Osteocyte (in vitro differentiated cells): ENCODE data around the gene SLC35G6. TPM values are rescaled to one million over a fixed set of nuclear protein-coding genes. Genes with fewer than 3 reads are reported as not detected.

Experiments
- DNase-seq: peaks from one replicate; pipeline ENCODE4 v3.0.0; 2021; ENCODE audit warnings: mixed read lengths; ENCODE audit not compliant: unreplicated experiment; ENCODE audit errors: extremely low spot score
- H3K27ac Mint-ChIP-seq: one replicate; pipeline ENCODE4 v1.8.0; 2021; ENCODE audit warnings: mild to moderate bottlenecking, mixed read lengths; ENCODE audit not compliant: unreplicated experiment
- H3K27me3 Mint-ChIP-seq: one replicate; pipeline ENCODE4 v1.8.0; 2021; ENCODE audit warnings: mixed read lengths; ENCODE audit not compliant: unreplicated experiment
- H3K36me3 Mint-ChIP-seq: one replicate; pipeline ENCODE4 v1.8.0; 2021; ENCODE audit warnings: mixed read lengths; ENCODE audit not compliant: unreplicated experiment
- H3K4me1 Mint-ChIP-seq: one replicate; pipeline ENCODE4 v1.8.0; 2021; ENCODE audit warnings: mixed read lengths; ENCODE audit not compliant: unreplicated experiment
- H3K4me3 Mint-ChIP-seq: one replicate; pipeline ENCODE4 v1.8.0; 2021; ENCODE audit warnings: mild to moderate bottlenecking, moderate library complexity, mixed read lengths; ENCODE audit not compliant: unreplicated experiment
- H3K9me3 Mint-ChIP-seq: one replicate; pipeline ENCODE4 v1.8.0; 2021; ENCODE audit warnings: mixed read lengths; ENCODE audit not compliant: unreplicated experiment
- total RNA-seq: library from RNA; stranded (reverse); gene quantifications from 2 replicates; pipeline ENCODE4 v1.2.1, GENCODE V29; 2021
- TF ChIP-seq, protein P1 (sequence below): fragments of 200-600 bp; sonication (generic); IDR thresholded peaks from 2 replicates; pipeline ENCODE4 v1.5.0; 2021; ENCODE audit warnings: antibody characterized with exemption, mild to moderate bottlenecking, moderate library complexity

SLC35G6 gene
- total RNA-seq, 1 donor from 2014 or later: not detected

DNA sequence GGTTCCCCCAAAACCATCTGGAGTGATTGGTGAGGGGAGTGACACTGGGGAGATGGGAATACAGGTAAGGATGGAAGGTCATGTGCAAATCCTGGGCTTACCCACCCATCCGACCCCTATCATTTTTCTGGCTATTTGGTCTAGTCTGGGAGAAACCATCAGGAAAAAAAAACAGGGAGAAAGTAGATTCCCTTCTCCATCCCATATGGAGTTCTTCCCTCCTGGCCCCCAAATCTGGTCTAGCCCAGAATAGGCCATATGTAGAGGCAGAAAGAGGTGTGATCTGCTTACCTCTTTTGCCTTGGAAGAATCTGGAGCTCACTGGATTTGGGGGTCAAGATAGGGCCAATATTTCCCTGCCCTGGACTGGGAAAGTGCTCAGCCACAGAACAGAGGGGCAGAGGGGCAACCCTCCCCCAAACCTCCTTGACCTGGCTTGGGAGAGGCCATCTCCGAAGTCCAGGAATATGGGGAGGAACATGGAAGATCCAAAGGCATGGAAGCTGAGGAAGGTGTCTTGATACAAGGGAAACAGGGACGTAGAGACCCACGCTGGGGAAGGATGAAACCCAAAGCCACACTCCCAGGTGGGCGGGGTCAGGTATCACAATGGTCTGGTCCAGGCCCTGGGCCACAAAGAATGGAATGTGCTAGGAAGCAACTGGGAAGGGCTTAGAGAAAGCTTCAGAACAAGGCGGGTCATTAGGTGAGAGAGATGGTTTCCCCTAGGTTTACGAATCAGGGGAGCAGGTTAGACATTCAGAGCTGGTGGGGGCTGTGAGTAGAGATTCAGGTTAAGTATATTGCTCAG, 20.2 kb upstream of the SLC35G6 start:
- peaks cover 10% of the 10 kb centered on the region for H3K36me3 Mint-ChIP-seq

DNA sequence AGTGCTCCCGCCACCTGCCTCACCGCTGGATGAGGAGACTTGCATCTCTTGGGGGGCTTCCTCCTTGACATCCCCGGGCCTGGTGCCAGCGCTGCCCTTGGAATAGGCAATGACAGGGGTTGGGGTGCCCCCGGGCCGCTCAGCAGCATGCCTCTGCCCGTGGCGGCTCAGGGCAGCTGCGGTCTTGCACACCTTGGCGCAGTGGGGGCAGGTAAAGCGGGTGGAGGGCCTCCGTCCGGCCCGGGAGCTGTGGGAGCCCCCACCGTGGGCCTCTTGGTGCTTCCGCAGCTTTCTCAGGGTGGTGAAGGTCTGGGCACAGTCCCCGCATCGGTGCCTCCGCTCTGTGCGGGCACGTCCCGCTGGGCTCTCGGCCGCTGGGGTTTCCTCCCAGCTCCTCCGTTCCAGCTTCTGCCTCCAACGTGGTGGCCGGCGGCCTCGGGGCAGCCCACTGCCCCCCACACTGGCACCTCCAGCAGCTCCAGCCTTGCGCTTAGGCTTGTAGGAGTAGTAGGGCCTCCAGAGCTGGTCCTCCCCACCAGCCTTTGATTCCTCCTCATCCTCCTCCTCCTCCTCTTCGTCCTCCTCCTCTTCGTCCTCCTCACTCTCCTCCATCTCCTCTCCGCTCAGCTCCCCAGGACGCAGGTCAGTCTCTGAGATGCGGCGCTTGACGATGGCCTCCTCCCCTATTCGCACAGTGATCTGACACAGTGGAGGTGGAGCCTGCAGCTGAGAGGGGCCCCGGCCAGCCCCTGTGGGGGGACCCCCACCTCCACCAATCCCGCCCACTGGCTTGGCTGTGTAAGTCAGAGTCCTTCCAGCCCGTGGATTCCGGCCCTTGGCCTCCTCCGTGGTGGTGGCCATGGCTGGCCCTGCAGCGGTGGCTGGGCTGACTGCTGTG, 18.5 kb upstream of the SLC35G6 start:
- no peaks in the 10 kb centered on the region for H3K27me3 Mint-ChIP-seq
- peaks cover under 1% of the 10 kb centered on the region for H3K4me1 Mint-ChIP-seq
- TF ChIP-seq, protein P1, sequence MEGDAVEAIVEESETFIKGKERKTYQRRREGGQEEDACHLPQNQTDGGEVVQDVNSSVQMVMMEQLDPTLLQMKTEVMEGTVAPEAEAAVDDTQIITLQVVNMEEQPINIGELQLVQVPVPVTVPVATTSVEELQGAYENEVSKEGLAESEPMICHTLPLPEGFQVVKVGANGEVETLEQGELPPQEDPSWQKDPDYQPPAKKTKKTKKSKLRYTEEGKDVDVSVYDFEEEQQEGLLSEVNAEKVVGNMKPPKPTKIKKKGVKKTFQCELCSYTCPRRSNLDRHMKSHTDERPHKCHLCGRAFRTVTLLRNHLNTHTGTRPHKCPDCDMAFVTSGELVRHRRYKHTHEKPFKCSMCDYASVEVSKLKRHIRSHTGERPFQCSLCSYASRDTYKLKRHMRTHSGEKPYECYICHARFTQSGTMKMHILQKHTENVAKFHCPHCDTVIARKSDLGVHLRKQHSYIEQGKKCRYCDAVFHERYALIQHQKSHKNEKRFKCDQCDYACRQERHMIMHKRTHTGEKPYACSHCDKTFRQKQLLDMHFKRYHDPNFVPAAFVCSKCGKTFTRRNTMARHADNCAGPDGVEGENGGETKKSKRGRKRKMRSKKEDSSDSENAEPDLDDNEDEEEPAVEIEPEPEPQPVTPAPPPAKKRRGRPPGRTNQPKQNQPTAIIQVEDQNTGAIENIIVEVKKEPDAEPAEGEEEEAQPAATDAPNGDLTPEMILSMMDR: no peak
- H3K4me3 Mint-ChIP-seq: no peak overlapping the region
- DNase-seq: no peak
- no peak overlapping the region for H3K27ac Mint-ChIP-seq
- no peaks in the 10 kb centered on the region for H3K9me3 Mint-ChIP-seq
- peaks cover 16% of the 10 kb centered on the region for H3K36me3 Mint-ChIP-seq

More for the DNA sequence above, 20.2 kb upstream of the SLC35G6 start:
- H3K27me3 Mint-ChIP-seq: no peaks in the 10 kb centered on the region
- no peak overlapping the region for H3K4me3 Mint-ChIP-seq
- TF ChIP-seq, protein P1: no peak
- no peak overlapping the region for H3K27ac Mint-ChIP-seq
- H3K9me3 Mint-ChIP-seq: no peaks in the 10 kb centered on the region
- DNase-seq: no peak
- peaks cover 9% of the 10 kb centered on the region for H3K4me1 Mint-ChIP-seq

DNA sequence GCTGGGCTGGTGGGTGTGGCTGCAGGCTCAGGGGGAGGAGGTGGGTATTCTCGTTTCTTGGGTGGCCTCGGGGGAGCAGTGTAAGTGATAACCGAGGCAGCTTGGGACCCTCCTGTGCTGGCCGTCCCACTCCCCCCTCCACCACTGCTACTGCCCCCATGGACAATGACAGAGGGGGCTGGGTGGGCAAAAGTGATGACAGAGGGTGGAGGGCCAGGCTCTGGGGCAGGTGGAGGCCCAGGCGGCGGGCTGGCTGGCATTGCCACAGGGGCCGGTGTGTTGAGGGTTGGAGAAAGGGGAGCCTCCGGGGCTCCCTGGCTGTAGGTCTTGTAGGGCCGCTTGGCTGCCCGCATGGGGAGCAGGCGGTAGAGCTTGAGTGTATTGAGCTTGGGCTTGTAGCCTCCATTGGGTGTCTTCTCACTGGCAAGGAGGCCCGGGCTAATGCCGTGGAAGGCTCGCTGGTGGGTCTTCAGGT, 17.8 kb upstream of the SLC35G6 start:
- Mint-ChIP-seq H3K27me3 (no peaks in the 10 kb centered on the region), H3K4me1 (no peaks in the 10 kb centered on the region), H3K27ac (no peak overlapping the region), H3K9me3 (no peaks in the 10 kb centered on the region), H3K36me3 (peaks cover 16% of the 10 kb centered on the region), H3K4me3 (no peak overlapping the region)
- TF ChIP-seq, protein P1: no peak
- no peak for DNase-seq

DNA sequence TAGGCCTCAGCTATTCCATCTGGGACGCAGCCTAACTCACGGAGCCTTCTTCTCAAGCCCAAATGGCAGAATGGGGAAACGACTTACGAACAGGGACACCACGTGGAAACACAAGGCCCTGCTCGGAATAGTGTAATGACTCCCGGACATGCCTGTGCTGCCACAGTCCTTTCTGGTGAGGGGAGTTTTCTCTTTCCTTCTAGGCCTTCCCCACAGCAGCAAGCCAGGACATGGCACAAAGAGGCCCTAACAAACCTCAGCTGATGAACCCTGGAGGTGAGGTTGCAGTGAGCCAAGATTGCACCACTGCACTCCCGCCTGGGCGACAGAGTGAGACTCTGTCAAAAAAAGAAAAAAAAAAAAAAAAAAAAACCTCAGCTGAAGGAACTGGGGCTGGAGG, 17.2 kb upstream of the SLC35G6 start:
- H3K36me3 Mint-ChIP-seq: peaks cover 16% of the 10 kb centered on the region
- no peaks in the 10 kb centered on the region for H3K27me3 Mint-ChIP-seq
- H3K4me1 Mint-ChIP-seq: no peaks in the 10 kb centered on the region
- no peak for DNase-seq
- TF ChIP-seq, protein P1: no peak
- no peak overlapping the region for H3K27ac Mint-ChIP-seq
- H3K4me3 Mint-ChIP-seq: no peak overlapping the region
- no peaks in the 10 kb centered on the region for H3K9me3 Mint-ChIP-seq
